CD14-positive monocyte (primary cell): Measurements from ENCODE around the gene PYGM. TPM values are rescaled to one million over a fixed set of nuclear protein-coding genes. Genes with fewer than 3 reads are reported as not detected.
A peak's percentile ranks its signal among the peaks of the same experiment; 100 is the strongest.

ENCODE experiments used
- DNase-seq, 3 donors: peaks; one replicate each; pipeline ENCODE4 v3.0.0-alpha.2; 2011 to 2022
- H2AFZ ChIP-seq: 2 replicates; pipeline ENCODE4 v1.6.0; 2012; ENCODE audit warnings: mild to moderate bottlenecking, low read depth, low read length, inconsistent platforms; ENCODE audit not compliant: insufficient read depth, poor library complexity, severe bottlenecking
- H3K27ac ChIP-seq, 2 donors: 1 replicate in 1 of 2; 2 replicates in 1 of 2; pipeline ENCODE4 v1.5.1; 2012 to 2013; ENCODE audit warnings: low read length in 2 of 2, control low read depth in 1 of 2, inconsistent platforms in 1 of 2, low read depth in 1 of 2, mild to moderate bottlenecking in 1 of 2
- H3K27me3 ChIP-seq, 2 donors: one replicate each; pipeline versions ENCODE4 v1.6.0 to v1.6.1; 2011 to 2013; ENCODE audit warnings: low read length in 2 of 2; ENCODE audit not compliant: control insufficient read depth in 2 of 2, insufficient read depth in 2 of 2
- H3K36me3 ChIP-seq, 2 donors: replicated peaks in 1 of 2; 1 replicate in 1 of 2; 2 replicates in 1 of 2; pipeline versions ENCODE4 v1.5.1 to v1.6.1; 2012 to 2013; ENCODE audit warnings: low read length in 2 of 2, control low read depth in 1 of 2, inconsistent platforms in 1 of 2, mild to moderate bottlenecking in 1 of 2; ENCODE audit not compliant: insufficient read depth in 2 of 2, control insufficient read depth in 1 of 2
- H3K4me1 ChIP-seq, 2 donors: 1 replicate in 1 of 2; 2 replicates in 1 of 2; pipeline versions ENCODE4 v1.5.1 to v1.6.1; 2012 to 2013; ENCODE audit warnings: low read length in 2 of 2, control low read depth in 1 of 2, inconsistent platforms in 1 of 2, mild to moderate bottlenecking in 1 of 2, moderate library complexity in 1 of 2; ENCODE audit not compliant: insufficient read depth in 2 of 2, control insufficient read depth in 1 of 2
- H3K4me2 ChIP-seq: replicated peaks from 2 replicates; pipeline ENCODE3; 2012; ENCODE audit warnings: low read length, moderate library complexity, mild to moderate bottlenecking; ENCODE audit not compliant: poor library complexity, severe bottlenecking; ENCODE audit errors: extremely low read depth
- H3K4me3 ChIP-seq, 3 experiments: fragments of 200-600 bp in 1 of 3; sonication (generic) in 1 of 3; replicated peaks in 1 of 3; 1 replicate in 2 of 3; 2 replicates in 1 of 3; pipeline ENCODE4 v1.5.1; 2011 to 2013; ENCODE audit warnings: low read length in 3 of 3, mild to moderate bottlenecking in 3 of 3, control low read depth in 2 of 3, low read depth in 2 of 3, inconsistent platforms in 1 of 3, moderate library complexity in 1 of 3
- H3K79me2 ChIP-seq: 2 replicates; pipeline ENCODE4 v1.6.0; 2012; ENCODE audit warnings: mild to moderate bottlenecking, control low read depth, inconsistent platforms, low read length, moderate library complexity; ENCODE audit not compliant: insufficient read depth
- H3K9ac ChIP-seq: 2 replicates; pipeline ENCODE4 v1.6.0; 2017; ENCODE audit warnings: low read length, mild to moderate bottlenecking; ENCODE audit not compliant: insufficient read depth, poor library complexity, severe bottlenecking
- H3K9me3 ChIP-seq, 2 donors: replicated peaks in 1 of 2; 1 replicate in 1 of 2; 2 replicates in 1 of 2; pipeline versions ENCODE4 v1.5.1 to v1.6.1; 2012 to 2013; ENCODE audit warnings: low read length in 2 of 2, control low read depth in 1 of 2; ENCODE audit not compliant: control insufficient read depth in 1 of 2, insufficient read depth in 1 of 2
- H4K20me1 ChIP-seq: 2 replicates; pipeline ENCODE4 v1.6.0; 2012; ENCODE audit warnings: mild to moderate bottlenecking, low read length, control low read depth, moderate library complexity; ENCODE audit not compliant: insufficient read depth
- H3K27ac Mint-ChIP-seq, 7 donors: one replicate each; pipeline ENCODE4 v1.8.0; 2020; ENCODE audit warnings: mild to moderate bottlenecking in 7 of 7, mixed read lengths in 7 of 7, moderate library complexity in 6 of 7, inconsistent platforms in 2 of 7
- H3K27me3 Mint-ChIP-seq, 3 donors: one replicate each; pipeline ENCODE4 v1.8.0; 2021 to 2022; ENCODE audit warnings: low read depth in 3 of 3, mild to moderate bottlenecking in 3 of 3, mixed read lengths in 3 of 3, moderate library complexity in 3 of 3, inconsistent platforms in 1 of 3
- H3K36me3 Mint-ChIP-seq, 2 donors: one replicate each; pipeline ENCODE4 v1.8.0; 2020; ENCODE audit warnings: mixed read lengths in 2 of 2, inconsistent platforms in 1 of 2, mild to moderate bottlenecking in 1 of 2
- H3K4me1 Mint-ChIP-seq: one replicate; pipeline ENCODE4 v1.8.0; 2020; ENCODE audit warnings: mild to moderate bottlenecking, mixed read lengths
- H3K4me3 Mint-ChIP-seq, 2 donors: one replicate each; pipeline ENCODE4 v1.8.0; 2020; ENCODE audit warnings: mild to moderate bottlenecking in 2 of 2, mixed read lengths in 2 of 2, moderate library complexity in 1 of 2
- H3K9me3 Mint-ChIP-seq, 7 donors: one replicate each; pipeline ENCODE4 v1.8.0; 2020 to 2022; ENCODE audit warnings: mixed read lengths in 7 of 7, mild to moderate bottlenecking in 6 of 7, moderate library complexity in 6 of 7, inconsistent platforms in 2 of 7
- CTCF ChIP-seq: fragments of 200-600 bp; IDR thresholded peaks from one replicate; pipeline ENCODE4 v1.8.0; 2022; ENCODE audit warnings: antibody characterized with exemption, mild to moderate bottlenecking
- WGBS: methylation state at CpG from one replicate; pipeline ENCODE4 v1.1.5; 2013; ENCODE audit warnings: missing lambda C conversion rate; ENCODE audit not compliant: insufficient coverage; 5-methylcytosine and 5-hydroxymethylcytosine counted together
- intact Hi-C, 2 donors: fragments of 100-400 bp; cut with micrococcal nuclease; formaldehyde crosslinking; loops; one replicate each; pipeline versions ENCODE4 v1.15.0 to v1.15.1; 2023
- polyA plus RNA-seq, 3 donors: library from polyadenylated mRNA; depleted of rRNA in 1 of 3; unstranded in 2 of 3; stranded (reverse) in 1 of 3; fragments of 300-500 nt in 2 of 3; fragments of >200 nt in 1 of 3; fragmentation: Illumina TruSeq in 2 of 3; gene quantifications; 1 replicate in 2 of 3; 2 replicates in 1 of 3; pipeline ENCODE4 v1.2.3, GENCODE V29; 2012 to 2021

The PYGM gene
- polyA plus RNA-seq, 3 donors, result 0.05 to 1.8 TPM; not detected in 1

GRCh38 chr11:64715756-64716472 is 43.9 kb downstream of the PYGM start:
- Histone ChIP-seq H3K36me3 (no peaks in the 10 kb centered on the region), H3K27ac (no peak overlapping the region), H3K9ac (no peak overlapping the region), H4K20me1 (no peaks in the 10 kb centered on the region), H3K27me3 (peaks cover 31 to 66% of the 10 kb centered on the region in 2 donors), H2AFZ (no peak overlapping the region), H3K4me3 (no peak overlapping the region), H3K4me1 (peaks cover 8 to 17% of the 10 kb centered on the region in 2 donors), H3K79me2 (no peaks in the 10 kb centered on the region), H3K4me2 (no peak overlapping the region), H3K9me3 (peaks cover 0 to 19% of the 10 kb centered on the region in 2 donors)
- H3K4me1 Mint-ChIP-seq, result peaks cover 14% of the 10 kb centered on the region
- DNase-seq, result no peak
- H3K4me3 Mint-ChIP-seq, result peak overlapping the region in 1 of 2 donors; percentile 76
- H3K27ac Mint-ChIP-seq, result peak overlapping the region in 1 of 7 donors; percentile 40
- H3K9me3 Mint-ChIP-seq, result peaks cover 0 to 17% (median 11%) of the 10 kb centered on the region in 7 donors
- intact Hi-C loops, result no loop called here
- TF ChIP-seq CTCF, result no peak
- peaks cover 6 to 11% of the 10 kb centered on the region in 2 donors for H3K36me3 Mint-ChIP-seq
- WGBS, result 0% methylated on average over 2 of the region's 13 CpGs
- peaks cover 63 to 82% (median 64%) of the 10 kb centered on the region in 3 donors for H3K27me3 Mint-ChIP-seq

- H3K27ac Mint-ChIP-seq, result no peak overlapping the region
- Histone ChIP-seq H3K9me3 (peaks cover 0 to 19% of the 10 kb centered on the region in 2 donors), H3K36me3 (no peaks in the 10 kb centered on the region), H3K27ac (no peak overlapping the region), H4K20me1 (no peaks in the 10 kb centered on the region), H3K9ac (no peak overlapping the region), H3K4me2 (no peak overlapping the region), H3K27me3 (peaks cover 35 to 74% of the 10 kb centered on the region in 2 donors), H2AFZ (no peak overlapping the region), H3K4me1 (peaks cover 8 to 19% of the 10 kb centered on the region in 2 donors), H3K79me2 (no peaks in the 10 kb centered on the region), H3K4me3 (no peak overlapping the region)
- peaks cover 20% of the 10 kb centered on the region for H3K4me1 Mint-ChIP-seq
- H3K27me3 Mint-ChIP-seq, result peaks cover 70 to 82% (median 70%) of the 10 kb centered on the region in 3 donors
- H3K36me3 Mint-ChIP-seq, result peaks cover 6 to 14% of the 10 kb centered on the region in 2 donors
- intact Hi-C loops, result no loop called here
- DNase-seq, result no peak
- WGBS, result 45% methylated on average over 3 of the region's 5 CpGs
- peaks cover 0 to 17% (median 11%) of the 10 kb centered on the region in 7 donors for H3K9me3 Mint-ChIP-seq
- TF ChIP-seq CTCF, result no peak
- H3K4me3 Mint-ChIP-seq, result peak overlapping the region in 1 of 2 donors; percentile 76
Observed at GRCh38 chr11:64715110-64715509, 44.7 kb downstream of the PYGM start.
